Ectodermal cell (in vitro differentiated cells): ENCODE measurements around the gene CYP2A7.
"Not testable (repeated sequence)": the region's sequence is repeated elsewhere in the genome, so short reads cannot be mapped to it uniquely, and the experiment has no call there.

Experiments
- H3K27ac ChIP-seq: 2 replicates; pipeline ENCODE4 v1.7.0; 2013; ENCODE audit warnings: mild to moderate bottlenecking, low read depth, low read length; ENCODE audit not compliant: insufficient read depth, poor library complexity, severe bottlenecking
- H3K27me3 ChIP-seq: 2 replicates; pipeline ENCODE4 v1.7.0; 2013; ENCODE audit warnings: mild to moderate bottlenecking, low read length; ENCODE audit not compliant: insufficient read depth, control insufficient read depth, poor library complexity, severe bottlenecking
- H3K36me3 ChIP-seq: one replicate; pipeline ENCODE4 v1.7.0; 2013; ENCODE audit warnings: low read length; ENCODE audit not compliant: control insufficient read depth, insufficient read depth
- H3K4me1 ChIP-seq: one replicate; pipeline ENCODE4 v1.7.0; 2013; ENCODE audit warnings: low read length; ENCODE audit not compliant: control insufficient read depth, insufficient read depth
- H3K4me3 ChIP-seq: 2 replicates; pipeline ENCODE4 v1.7.0; 2013; ENCODE audit warnings: low read depth, low read length, control low read depth; ENCODE audit not compliant: insufficient read depth
- H3K9me3 ChIP-seq: 2 replicates; pipeline ENCODE4 v1.7.0; 2013; ENCODE audit warnings: mild to moderate bottlenecking, low read length, moderate library complexity; ENCODE audit not compliant: control insufficient read depth
- WGBS, 2 experiments: methylation state at CpG; one replicate each; pipeline ENCODE4 v1.1.7; 2013; ENCODE audit warnings: missing lambda C conversion rate in 2 of 2; 5-methylcytosine and 5-hydroxymethylcytosine counted together

CYP2A7 gene

GRCh38 chr19:40920300-40921004 lies 38.4 kb upstream of the CYP2A7 start:
- 94 to 97% methylated on average over 4 of the region's 4 CpGs for WGBS, 2 experiments
- no peaks in the 10 kb centered on the region for H3K4me1 ChIP-seq
- H3K36me3 ChIP-seq = no peaks in the 10 kb centered on the region
- H3K4me3 ChIP-seq = no peak overlapping the region
- H3K27ac ChIP-seq = no peak overlapping the region
- H3K9me3 ChIP-seq = peaks cover 2% of the 10 kb centered on the region
- H3K27me3 ChIP-seq = no peaks in the 10 kb centered on the region

- H3K27me3 ChIP-seq, H3K9me3 ChIP-seq, H3K4me3 ChIP-seq, H3K27ac ChIP-seq, H3K36me3 ChIP-seq, H3K4me1 ChIP-seq: not testable (repeated sequence)
- WGBS, 2 experiments = 93 to 94% methylated on average over 6 of the region's 7 CpGs
These were observed 37.7 kb upstream of the CYP2A7 start for GRCh38 chr19:40919530-40920299.

- not testable (repeated sequence) for H3K36me3 ChIP-seq
- WGBS, 2 experiments = 100% methylated on average over 2 of the region's 2 CpGs; no CpG with 5 or more reads in 1 of the 2 experiments
These were observed 36.3 kb upstream of the CYP2A7 start for GRCh38 chr19:40918303-40918702.

GRCh38 chr19:40908976-40909375 lies 26.9 kb upstream of the CYP2A7 start:
- no peaks in the 10 kb centered on the region for H3K27me3 ChIP-seq
- WGBS, 2 experiments = 50 to 56% methylated on average over 6 of the region's 6 CpGs
- no peak overlapping the region for H3K4me3 ChIP-seq
- H3K4me1 ChIP-seq = no peaks in the 10 kb centered on the region
- H3K27ac ChIP-seq = no peak overlapping the region
- H3K36me3 ChIP-seq = no peaks in the 10 kb centered on the region
- no peaks in the 10 kb centered on the region for H3K9me3 ChIP-seq

More at GRCh38 chr19:40918303-40918702, 36.3 kb upstream of the CYP2A7 start:
- H3K27me3 ChIP-seq, H3K4me1 ChIP-seq, H3K27ac ChIP-seq, H3K4me3 ChIP-seq, H3K9me3 ChIP-seq: not testable (repeated sequence)

GRCh38 chr19:40907968-40908735 lies 26.1 kb upstream of the CYP2A7 start:
- H3K36me3 ChIP-seq = no peaks in the 10 kb centered on the region
- H3K9me3 ChIP-seq = no peaks in the 10 kb centered on the region
- WGBS, 2 experiments = 44 to 60% methylated on average over 21 of the region's 21 CpGs
- no peaks in the 10 kb centered on the region for H3K27me3 ChIP-seq
- peak overlapping the region; percentile 8 for H3K4me3 ChIP-seq
- H3K4me1 ChIP-seq = no peaks in the 10 kb centered on the region
- H3K27ac ChIP-seq = no peak overlapping the region

GRCh38 chr19:40906512-40906911 lies 24.5 kb upstream of the CYP2A7 start:
- Histone ChIP-seq H3K9me3 (no peaks in the 10 kb centered on the region), H3K4me3 (no peak overlapping the region), H3K27ac (no peak overlapping the region), H3K4me1 (no peaks in the 10 kb centered on the region), H3K36me3 (no peaks in the 10 kb centered on the region), H3K27me3 (no peaks in the 10 kb centered on the region)

- H3K4me1 ChIP-seq, H3K9me3 ChIP-seq: not testable (repeated sequence)
These were observed 22.7 kb upstream of the CYP2A7 start for GRCh38 chr19:40904673-40905156.

GRCh38 chr19:40901975-40902750 lies 20.1 kb upstream of the CYP2A7 start:
- not testable (repeated sequence) for H3K9me3 ChIP-seq, H3K4me3 ChIP-seq, H3K4me1 ChIP-seq, H3K36me3 ChIP-seq, H3K27me3 ChIP-seq, H3K27ac ChIP-seq
- 82 to 83% methylated on average over 6 of the region's 6 CpGs for WGBS, 2 experiments

More at GRCh38 chr19:40904673-40905156, 22.7 kb upstream of the CYP2A7 start:
- H3K4me3 ChIP-seq, H3K36me3 ChIP-seq, H3K27ac ChIP-seq, H3K27me3 ChIP-seq: not testable (repeated sequence)
- 79 to 81% methylated on average over 10 of the region's 10 CpGs for WGBS, 2 experiments

- 88 to 99% methylated on average over 5 of the region's 5 CpGs for WGBS, 2 experiments
- not testable (repeated sequence) for H3K27me3 ChIP-seq
These were observed 18.5 kb upstream of the CYP2A7 start for GRCh38 chr19:40900521-40900920.

More at GRCh38 chr19:40900521-40900920, 18.5 kb upstream of the CYP2A7 start:
- H3K36me3 ChIP-seq, H3K4me3 ChIP-seq, H3K4me1 ChIP-seq, H3K9me3 ChIP-seq, H3K27ac ChIP-seq: not testable (repeated sequence)
